Thyroid gland (tissue), 4 donors: Measurements from ENCODE around the gene CERK. TPM values are rescaled to one million over a fixed set of nuclear protein-coding genes. Genes with fewer than 3 reads are reported as not detected.

Experiments
- DNase-seq, 2 donors: peaks; one replicate each; pipeline ENCODE4 v3.0.0-alpha.2; 2019
- H3K27ac ChIP-seq, 3 donors: fragments of 200-600 bp; sonication (generic); 1 replicate in 2 of 3; 2 replicates in 1 of 3; pipeline ENCODE4 v1.5.1; 2016 to 2019; ENCODE audit warnings: mild to moderate bottlenecking in 1 of 3, moderate library complexity in 1 of 3
- H3K27me3 ChIP-seq: fragments of 200-600 bp; sonication (generic); one replicate; pipeline ENCODE4 v1.5.1; 2019
- H3K36me3 ChIP-seq, 2 donors: fragments of 200-600 bp; sonication (generic); one replicate each; pipeline ENCODE4 v1.5.1; 2016 to 2019
- H3K4me1 ChIP-seq, 2 donors: fragments of 200-600 bp; sonication (generic); one replicate each; pipeline ENCODE4 v1.5.1; 2017 to 2019
- H3K4me3 ChIP-seq, 3 donors: fragments of 200-600 bp; sonication (generic); replicated peaks in 1 of 3; 1 replicate in 2 of 3; 2 replicates in 1 of 3; pipeline ENCODE4 v1.5.1; 2016; ENCODE audit warnings: mild to moderate bottlenecking in 1 of 3
- H3K9me3 ChIP-seq: fragments of 200-600 bp; sonication (generic); one replicate; pipeline ENCODE4 v1.5.1; 2017
- POLR2A ChIP-seq, 2 donors: fragments of 450-650 bp; IDR thresholded peaks; one replicate each; pipeline ENCODE4 v1.6.1; 2017; ENCODE audit warnings: antibody characterized with exemption in 2 of 2, mild to moderate bottlenecking in 2 of 2, moderate library complexity in 1 of 2
- WGBS, 2 donors: methylation state at CpG; one replicate each; pipeline ENCODE4 v1.1.5; 2017; 5-methylcytosine and 5-hydroxymethylcytosine counted together
- intact Hi-C: fragments of 100-400 bp; cut with DNase I; formaldehyde crosslinking; loops from one replicate; pipeline ENCODE4 v1.15.1; 2023
- total RNA-seq, 4 donors: library from RNA; depleted of rRNA; stranded (reverse); fragments of >200 nt; gene quantifications; one replicate each; pipeline ENCODE4 v1.2.3, GENCODE V29; 2016
- TF ChIP-seq, protein P1 (sequence below), 6 experiments: fragments of 200-600 bp in 3 of 6; fragments of 450-650 bp in 3 of 6; sonication (generic) in 3 of 6; IDR thresholded peaks; one replicate each; pipeline ENCODE4 v1.5.1; 2016 to 2019; ENCODE audit warnings: antibody characterized with exemption in 6 of 6, mild to moderate bottlenecking in 2 of 6, inconsistent platforms in 1 of 6, moderate library complexity in 1 of 6

Gene CERK
- total RNA-seq, 4 donors from 2014 or later: 74.6 to 84.7 (median 81.5) TPM

DNA sequence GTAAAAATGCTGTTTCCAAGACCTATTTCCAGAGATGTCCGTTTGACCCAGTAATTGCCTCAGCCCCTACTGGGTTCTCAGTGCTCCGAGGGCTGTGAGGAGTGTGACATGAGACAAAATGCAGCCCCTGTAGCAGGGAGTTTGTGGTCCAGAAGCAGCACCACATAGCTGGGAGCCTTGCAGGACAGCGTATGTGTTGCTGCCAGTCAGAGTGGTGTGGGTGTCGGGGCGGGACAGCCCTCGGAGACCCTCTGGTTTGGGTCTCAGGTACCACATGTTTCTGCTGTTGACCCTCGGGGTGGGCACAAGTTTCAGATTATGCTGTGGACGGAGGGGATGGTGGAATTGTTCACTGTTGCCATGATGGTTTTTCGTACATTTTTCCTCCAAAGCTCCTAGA lies 41.6 kb upstream of the CERK start:
- intact Hi-C loops: no loop called here
- TF ChIP-seq, protein P1, sequence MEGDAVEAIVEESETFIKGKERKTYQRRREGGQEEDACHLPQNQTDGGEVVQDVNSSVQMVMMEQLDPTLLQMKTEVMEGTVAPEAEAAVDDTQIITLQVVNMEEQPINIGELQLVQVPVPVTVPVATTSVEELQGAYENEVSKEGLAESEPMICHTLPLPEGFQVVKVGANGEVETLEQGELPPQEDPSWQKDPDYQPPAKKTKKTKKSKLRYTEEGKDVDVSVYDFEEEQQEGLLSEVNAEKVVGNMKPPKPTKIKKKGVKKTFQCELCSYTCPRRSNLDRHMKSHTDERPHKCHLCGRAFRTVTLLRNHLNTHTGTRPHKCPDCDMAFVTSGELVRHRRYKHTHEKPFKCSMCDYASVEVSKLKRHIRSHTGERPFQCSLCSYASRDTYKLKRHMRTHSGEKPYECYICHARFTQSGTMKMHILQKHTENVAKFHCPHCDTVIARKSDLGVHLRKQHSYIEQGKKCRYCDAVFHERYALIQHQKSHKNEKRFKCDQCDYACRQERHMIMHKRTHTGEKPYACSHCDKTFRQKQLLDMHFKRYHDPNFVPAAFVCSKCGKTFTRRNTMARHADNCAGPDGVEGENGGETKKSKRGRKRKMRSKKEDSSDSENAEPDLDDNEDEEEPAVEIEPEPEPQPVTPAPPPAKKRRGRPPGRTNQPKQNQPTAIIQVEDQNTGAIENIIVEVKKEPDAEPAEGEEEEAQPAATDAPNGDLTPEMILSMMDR (IDR thresholded peaks at IDR 0.05): no peak
- no peak for TF ChIP-seq POLR2A (IDR thresholded peaks at IDR 0.05)
- H3K27me3 ChIP-seq: no peaks in the 10 kb centered on the region
- H3K4me1 ChIP-seq: peaks cover 9 to 44% of the 10 kb centered on the region in 2 donors
- H3K36me3 ChIP-seq: no peaks in the 10 kb centered on the region
- 93 to 94% methylated on average over 7 to 9 of the region's 9 CpGs for WGBS, 2 donors
- no peak overlapping the region for H3K4me3 ChIP-seq
- H3K9me3 ChIP-seq: no peaks in the 10 kb centered on the region
- DNase-seq: no peak
- no peak overlapping the region for H3K27ac ChIP-seq

- Histone ChIP-seq H3K27me3 (no peaks in the 10 kb centered on the region), H3K4me3 (no peak overlapping the region), H3K4me1 (peaks cover 11 to 50% of the 10 kb centered on the region in 2 donors), H3K36me3 (no peaks in the 10 kb centered on the region), H3K27ac (no peak overlapping the region), H3K9me3 (no peaks in the 10 kb centered on the region)
- no peak for TF ChIP-seq POLR2A (IDR thresholded peaks at IDR 0.05)
- TF ChIP-seq, protein P1 (IDR thresholded peaks at IDR 0.05): no peak
- WGBS, 2 donors: 99% methylated on average over 4 of the region's 4 CpGs
- no peak for DNase-seq
- intact Hi-C loops: no loop called here
Observed at GRCh38 chr22:46779023-46779422, 41.0 kb upstream of the CERK start.

GRCh38 chr22:46777609-46777970 lies 39.5 kb upstream of the CERK start:
- Histone ChIP-seq H3K27ac (no peak overlapping the region), H3K9me3 (no peaks in the 10 kb centered on the region), H3K27me3 (no peaks in the 10 kb centered on the region), H3K4me3 (no peak overlapping the region), H3K4me1 (peaks cover 14 to 62% of the 10 kb centered on the region in 2 donors), H3K36me3 (no peaks in the 10 kb centered on the region)
- DNase-seq: peak; percentile 86 to 88
- 32 to 39% methylated on average over 11 of the region's 11 CpGs for WGBS, 2 donors
- intact Hi-C loops: no loop called here
- no peak for TF ChIP-seq POLR2A (IDR thresholded peaks at IDR 0.05)
- TF ChIP-seq, protein P1 (IDR thresholded peaks at IDR 0.05): no peak

DNA sequence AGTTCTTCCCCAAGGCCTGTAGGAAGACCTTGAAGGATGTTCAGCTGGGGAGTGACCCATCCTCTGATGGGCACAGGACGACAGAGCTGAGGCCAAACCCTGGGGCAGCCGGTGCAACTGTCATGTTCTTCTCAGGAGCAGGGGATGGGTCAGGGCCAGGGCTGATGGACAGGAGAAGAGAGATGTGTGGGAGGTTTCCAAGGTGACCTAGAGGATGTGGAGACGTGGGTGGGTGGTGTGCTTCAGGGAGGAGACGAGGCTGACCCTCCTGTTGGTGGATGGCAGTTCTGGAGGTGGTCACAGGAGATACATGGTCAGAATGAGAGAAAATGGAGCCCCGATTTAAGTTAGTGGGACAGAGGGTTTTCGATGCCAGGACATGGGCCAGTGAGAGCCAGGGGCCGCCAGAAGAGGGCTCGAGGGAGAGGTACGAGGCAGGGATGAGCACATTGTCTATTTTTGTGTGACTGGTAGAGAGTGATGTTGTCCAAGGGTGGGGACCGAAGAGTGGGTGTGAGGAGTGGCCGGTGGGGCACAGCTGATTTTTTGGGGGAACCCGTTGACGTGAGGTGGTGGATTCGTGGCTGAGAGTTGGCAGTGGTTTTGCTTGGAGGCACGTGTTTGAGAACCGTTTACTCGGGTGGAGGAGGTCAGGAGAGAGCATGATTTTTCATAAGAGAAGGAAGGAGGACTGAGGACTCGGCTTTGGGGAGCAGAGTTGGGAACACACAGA lies 39.0 kb upstream of the CERK start:
- H3K9me3 ChIP-seq: no peaks in the 10 kb centered on the region
- no peak overlapping the region for H3K4me3 ChIP-seq
- TF ChIP-seq, protein P1 (IDR thresholded peaks at IDR 0.05): no peak
- no peak for TF ChIP-seq POLR2A (IDR thresholded peaks at IDR 0.05)
- 62% methylated on average over 18 of the region's 18 CpGs for WGBS, 2 donors
- no peaks in the 10 kb centered on the region for H3K27me3 ChIP-seq
- no peaks in the 10 kb centered on the region for H3K36me3 ChIP-seq
- H3K27ac ChIP-seq: no peak overlapping the region
- intact Hi-C loops: no loop called here
- no peak for DNase-seq
- H3K4me1 ChIP-seq: peaks cover 14 to 62% of the 10 kb centered on the region in 2 donors
